RPMI7951 (cell line): ENCODE measurements around the gene TMEM45B. TPM values are rescaled to one million over a fixed set of nuclear protein-coding genes. Genes with fewer than 3 reads are reported as not detected.
"Not testable (repeated sequence)": the region's sequence is repeated elsewhere in the genome, so short reads cannot be mapped to it uniquely, and the experiment has no call there.

Source experiments
- DNase-seq: peaks from one replicate; pipeline ENCODE4 v3.0.0-alpha.2; 2012; ENCODE audit warnings: low read depth
- total RNA-seq: library from RNA; depleted of rRNA; stranded (reverse); fragments of >200 nt; shearing (Covaris generic); gene quantifications from 2 replicates; pipeline ENCODE4 v1.2.3, GENCODE V29; 2014

The TMEM45B gene
- total RNA-seq, 1 experiment from 2014 or later, result not detected

GRCh38 chr11:129852125-129852740, 36.6 kb downstream of the TMEM45B start:
- no peak for DNase-seq

- peak; percentile 17 for DNase-seq
These were observed 38.0 kb downstream of the TMEM45B start for GRCh38 chr11:129853518-129854231.

- no peak for DNase-seq
These were observed 38.7 kb downstream of the TMEM45B start for GRCh38 chr11:129854232-129854805.

DNA sequence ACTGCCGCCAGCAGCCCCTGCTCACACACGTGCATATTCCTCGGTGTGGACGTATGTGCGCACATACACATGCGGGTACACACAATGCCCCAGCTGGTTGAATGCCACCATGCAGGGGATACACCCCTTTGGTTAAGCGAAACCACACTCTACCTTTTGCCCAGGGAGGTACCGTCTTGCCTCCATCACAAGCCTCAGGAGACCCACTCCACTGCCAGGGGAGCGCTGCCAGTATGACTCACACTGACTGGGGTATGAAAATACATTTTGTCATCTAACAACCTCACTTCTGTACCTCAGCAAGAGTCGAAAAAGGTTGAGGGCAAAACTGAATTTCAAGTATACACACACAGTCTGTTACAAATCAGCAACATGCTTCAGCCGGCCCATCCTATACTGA, 39.4 kb downstream of the TMEM45B start:
- no peak for DNase-seq

DNA sequence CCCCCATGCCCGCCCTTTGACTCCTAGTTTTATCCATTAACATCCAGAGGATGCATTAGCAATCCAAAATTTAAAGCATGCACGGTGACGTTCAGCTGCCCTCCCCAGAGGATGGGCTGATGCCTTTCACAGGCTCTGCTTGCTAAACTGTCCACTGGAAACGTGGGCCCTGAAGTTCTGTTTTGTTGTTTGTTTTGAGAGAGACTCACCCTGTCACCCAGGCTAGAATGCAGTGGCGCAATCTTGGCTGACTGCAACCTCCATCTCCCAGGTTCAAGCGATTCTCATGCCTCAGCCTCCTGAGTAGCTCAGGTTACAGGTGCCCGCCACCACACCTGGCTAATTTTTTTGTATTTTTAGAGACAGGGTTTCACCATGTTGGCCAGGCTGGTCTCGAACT, 40.4 kb downstream of the TMEM45B start:
- DNase-seq, result no peak

DNA sequence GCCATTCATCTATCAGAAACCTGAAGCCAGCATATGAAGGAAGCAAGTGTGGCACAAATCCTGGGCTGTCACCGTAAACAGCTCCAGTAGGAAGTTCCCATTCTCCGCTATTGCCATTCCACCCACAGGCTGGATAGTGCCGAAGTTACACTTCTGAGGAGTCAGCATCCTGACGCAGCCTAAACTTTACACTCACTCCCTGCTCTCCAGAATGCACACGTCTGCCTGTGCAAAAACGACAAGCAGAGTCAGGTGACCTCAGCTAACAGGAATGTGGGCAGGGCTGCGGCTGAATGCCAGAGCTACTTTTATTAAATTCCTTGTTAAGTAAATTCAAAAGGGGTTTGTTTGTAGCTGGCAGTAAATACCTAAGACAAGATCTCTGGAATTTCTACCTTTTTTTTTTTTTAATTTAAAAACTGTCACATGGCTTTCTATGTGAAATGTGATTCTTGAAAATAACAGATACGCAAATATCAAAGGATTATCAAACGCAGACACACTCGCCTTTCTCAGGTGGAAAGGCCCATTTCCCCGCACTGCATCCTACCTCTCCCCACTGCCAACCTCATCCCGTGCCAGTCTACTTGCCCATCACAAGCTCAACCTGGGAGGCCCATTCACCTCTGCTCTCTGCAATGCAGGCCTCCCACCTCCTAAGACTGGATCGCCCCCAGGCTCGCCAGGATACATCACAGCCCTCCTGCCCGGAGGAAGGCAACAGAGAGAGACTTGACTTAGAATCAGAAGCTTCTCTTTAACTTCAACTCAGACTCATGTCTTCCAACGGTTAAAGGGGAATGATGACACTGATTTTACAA, 46.3 kb downstream of the TMEM45B start:
- peak; percentile 87 for DNase-seq

- DNase-seq, result no peak
These were observed 49.2 kb downstream of the TMEM45B start for GRCh38 chr11:129864811-129865210.

DNA sequence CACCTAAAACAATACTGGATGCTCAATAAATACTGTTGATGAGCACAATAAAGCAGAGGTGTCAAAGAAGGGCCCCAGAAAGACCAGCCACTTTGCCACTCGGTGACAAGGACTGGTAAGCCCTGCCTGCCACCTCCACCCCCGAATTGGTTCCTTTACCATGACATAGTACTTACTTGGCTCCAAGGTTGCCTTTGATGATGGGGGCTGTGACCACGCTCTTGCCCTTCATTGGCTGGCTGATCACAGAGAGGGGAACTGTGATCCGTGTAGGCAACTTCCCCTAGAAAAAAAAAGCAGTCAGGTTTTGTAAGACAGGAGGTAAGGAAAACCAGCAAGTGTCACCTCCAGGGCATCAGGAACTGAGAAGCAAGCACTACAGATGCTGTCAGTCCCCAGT, 50.1 kb downstream of the TMEM45B start:
- DNase-seq, result no peak

- DNase-seq, result no peak
These were observed 50.7 kb downstream of the TMEM45B start for GRCh38 chr11:129866311-129866710.

GRCh38 chr11:129868626-129869025, 53.0 kb downstream of the TMEM45B start:
- DNase-seq, result not testable (repeated sequence)

DNA sequence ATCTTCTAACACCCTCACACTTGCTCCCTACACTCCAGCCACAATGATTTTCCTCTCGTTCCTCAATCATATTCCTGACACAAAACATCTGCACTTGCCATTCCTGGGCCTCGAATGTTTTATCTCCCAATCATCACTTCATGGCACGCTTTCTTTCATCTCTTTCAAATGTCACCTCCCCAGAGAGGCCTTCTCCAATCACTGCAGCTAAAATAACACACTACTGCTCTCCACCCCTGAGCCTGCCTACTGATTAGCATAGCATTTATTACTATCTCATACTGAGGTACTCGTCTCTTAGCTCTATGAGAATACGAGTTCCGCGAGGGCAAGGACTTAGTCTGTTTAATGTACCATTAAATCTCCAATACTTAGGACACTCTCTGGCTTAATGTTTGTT, 56.3 kb downstream of the TMEM45B start:
- no peak for DNase-seq

DNA sequence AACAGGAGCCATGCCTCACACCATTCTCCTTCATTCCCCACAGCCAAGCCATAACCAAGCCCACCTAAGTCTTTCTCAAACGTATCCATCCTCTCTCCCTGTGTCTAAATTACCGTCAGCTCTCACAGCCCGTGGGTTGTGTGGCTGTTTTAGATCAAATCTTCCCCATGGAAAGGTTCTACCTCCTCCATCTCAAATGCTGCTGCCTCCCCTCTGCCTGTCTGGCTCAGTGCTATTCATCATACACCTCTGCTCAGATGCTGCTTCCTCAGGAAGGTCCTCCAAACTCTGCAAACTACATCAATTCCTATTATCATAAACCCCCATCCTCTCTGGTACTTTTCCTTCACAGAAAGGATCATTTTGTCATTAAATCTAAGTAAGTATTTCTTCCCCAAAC, 64.7 kb downstream of the TMEM45B start:
- DNase-seq, result no peak

GRCh38 chr11:129881570-129882170, 66.0 kb downstream of the TMEM45B start:
- peak; percentile 28 for DNase-seq

DNA sequence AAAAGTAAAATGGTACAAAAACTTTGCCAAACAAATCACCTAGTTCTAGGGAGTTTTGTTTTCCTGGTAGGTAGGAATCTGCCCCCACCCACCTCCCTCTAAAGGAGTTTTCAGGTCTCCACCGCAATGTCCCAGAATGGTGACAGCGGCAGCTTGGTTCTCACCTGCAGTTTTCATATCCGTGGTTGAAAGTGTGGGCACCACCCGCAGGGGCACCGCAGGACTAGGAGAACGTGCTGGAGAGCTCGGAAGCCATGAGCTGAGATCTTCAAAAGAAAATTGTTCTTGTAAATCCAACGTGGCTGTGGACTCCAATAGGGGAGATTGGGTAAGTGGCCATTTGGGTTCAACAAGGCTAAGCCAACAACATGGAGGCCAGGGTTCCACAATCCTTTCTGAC, 68.9 kb downstream of the TMEM45B start:
- no peak for DNase-seq

DNA sequence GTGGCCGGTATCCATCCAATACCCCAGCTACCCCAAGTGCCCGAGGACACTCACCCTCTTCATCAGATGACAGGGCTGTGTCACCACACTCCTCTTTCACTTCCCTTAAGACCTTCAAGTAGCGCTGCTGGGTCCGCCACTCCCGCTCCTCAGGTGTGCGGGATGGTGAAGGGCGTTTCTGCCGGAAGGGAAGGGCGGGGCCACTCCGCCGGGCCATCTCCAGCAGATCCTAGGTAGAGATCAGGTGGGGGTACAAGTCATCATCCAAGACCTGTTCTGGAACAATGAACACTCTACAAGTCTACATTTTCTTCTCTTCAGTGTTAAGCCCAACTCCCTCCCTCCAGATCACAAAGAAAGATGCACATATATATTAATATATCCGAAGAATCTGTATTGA, 69.7 kb downstream of the TMEM45B start:
- no peak for DNase-seq

- DNase-seq, result no peak
These were observed 72.8 kb downstream of the TMEM45B start for GRCh38 chr11:129888451-129888850.

DNA sequence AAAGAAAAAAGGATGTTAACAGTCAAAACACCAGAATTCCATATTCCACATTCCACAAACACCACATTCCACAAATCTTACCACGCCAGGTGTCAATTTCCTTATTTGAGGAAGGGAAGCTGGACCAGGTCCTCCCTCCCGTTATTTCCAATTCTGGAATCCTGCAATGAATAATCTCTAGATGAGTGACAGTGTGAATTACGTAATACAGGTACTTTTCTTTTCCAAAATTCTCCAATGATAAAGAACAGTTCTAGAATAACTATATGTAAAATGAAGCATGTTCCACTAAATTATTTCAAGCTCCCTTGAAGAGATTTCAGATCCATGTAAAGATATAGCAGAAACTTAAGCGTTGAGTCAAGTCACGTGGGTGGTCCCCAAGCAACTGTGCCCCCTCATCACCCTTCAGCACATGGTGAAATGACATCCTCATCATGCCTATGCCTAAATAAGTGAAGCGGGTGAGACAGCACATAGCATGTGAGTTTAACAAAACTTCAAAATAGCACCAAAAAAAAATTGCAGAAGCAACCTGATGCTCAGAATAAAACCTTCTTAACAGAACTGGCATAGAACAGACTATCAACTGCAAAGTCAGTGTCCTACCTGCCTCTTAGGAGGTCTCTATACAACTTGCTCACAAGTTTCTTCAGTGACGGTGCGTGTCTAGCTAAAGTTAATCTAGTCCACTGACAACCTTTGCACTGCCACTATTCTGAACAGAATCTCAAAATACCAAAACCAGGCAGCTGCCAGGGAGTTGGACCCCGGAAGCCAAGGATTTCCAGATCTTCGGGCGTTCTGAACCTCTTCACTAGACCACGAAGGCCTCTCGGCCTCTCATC, 78.9 kb downstream of the TMEM45B start:
- DNase-seq, result peak; percentile 8

DNA sequence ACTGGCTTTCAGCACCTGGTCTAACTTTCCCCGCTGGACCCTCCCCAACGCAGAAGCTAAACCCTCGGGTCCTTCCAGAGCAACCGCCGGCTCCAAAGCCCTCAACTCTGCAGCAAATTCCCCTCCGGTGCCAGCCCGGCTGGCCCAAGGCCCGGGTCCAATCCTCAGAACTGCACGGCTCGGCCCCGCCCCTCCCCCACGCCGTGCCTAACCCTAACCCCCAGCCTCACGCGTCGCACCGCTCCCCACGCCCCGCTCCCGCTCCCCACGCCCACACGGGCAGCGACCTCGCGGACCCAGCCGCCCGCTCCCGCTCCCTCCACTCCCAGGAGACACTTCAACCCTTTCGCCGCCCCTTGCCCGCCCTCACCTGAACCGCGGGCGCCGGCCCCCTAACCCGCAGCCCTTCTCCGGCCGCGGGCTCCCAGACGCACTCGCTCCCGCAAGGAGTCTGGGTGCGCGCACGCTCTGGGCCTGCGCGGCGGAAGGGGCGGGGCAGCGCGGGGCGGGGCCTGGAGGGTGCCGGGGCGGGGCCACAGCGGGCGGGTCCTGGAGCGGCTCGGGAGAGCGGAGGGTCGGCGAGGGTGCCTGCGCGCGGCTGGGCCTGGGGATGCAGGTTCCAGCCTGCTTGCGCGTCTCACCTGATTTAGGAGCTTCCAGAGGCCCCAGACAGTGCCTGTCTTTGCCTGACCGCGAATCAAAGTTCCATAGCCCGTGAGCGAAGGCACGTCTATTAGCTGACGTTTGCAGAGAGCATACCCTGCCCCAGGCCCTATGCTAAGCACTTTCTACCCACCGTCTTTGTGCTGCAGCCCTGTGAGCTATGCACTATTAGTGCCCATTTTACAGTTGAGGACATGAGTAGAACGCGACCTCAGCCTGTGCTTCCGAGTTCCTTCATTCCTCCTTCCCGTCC, 79.7 kb downstream of the TMEM45B start, which contains the start of gene NFRKB:
NFRKB (minus strand) TSS at position 453 of the 916 bp plus-strand sequence. CDS start 2,729 bp downstream, outside the sequence.
- DNase-seq, result peak; percentile 67

- peak; percentile 20 for DNase-seq
These were observed 80.4 kb downstream of the TMEM45B start for GRCh38 chr11:129896062-129896461.

DNA sequence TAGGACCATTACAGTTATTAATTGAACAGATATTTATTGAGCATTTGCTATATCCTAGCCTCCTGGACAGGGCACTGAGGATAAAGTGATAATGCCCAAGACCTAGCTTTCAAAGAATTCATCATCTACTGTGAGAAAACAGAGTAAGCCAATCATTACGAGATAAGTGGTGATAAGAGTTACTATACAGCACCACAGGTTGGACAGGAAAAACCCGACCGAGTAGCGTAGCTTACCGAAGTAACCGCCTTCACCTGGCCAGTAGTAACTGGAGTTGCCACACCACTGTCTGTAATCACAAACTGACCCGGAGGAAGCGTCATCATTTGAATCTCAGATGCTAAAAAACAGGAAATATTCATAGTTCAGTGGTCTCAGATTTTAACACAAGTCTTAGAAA, 89.8 kb downstream of the TMEM45B start:
- no peak for DNase-seq
